NCI-H146 treated with DMSO at 0.1 percent for 48 hours (cell line): ENCODE measurements around the gene CEP95.

Experiments used
- DNase-seq: peaks from one replicate; lab custom pipeline; 2025; ENCODE audit not compliant: unreplicated experiment; lab: John Stamatoyannopoulos, UW

Gene CEP95

DNA sequence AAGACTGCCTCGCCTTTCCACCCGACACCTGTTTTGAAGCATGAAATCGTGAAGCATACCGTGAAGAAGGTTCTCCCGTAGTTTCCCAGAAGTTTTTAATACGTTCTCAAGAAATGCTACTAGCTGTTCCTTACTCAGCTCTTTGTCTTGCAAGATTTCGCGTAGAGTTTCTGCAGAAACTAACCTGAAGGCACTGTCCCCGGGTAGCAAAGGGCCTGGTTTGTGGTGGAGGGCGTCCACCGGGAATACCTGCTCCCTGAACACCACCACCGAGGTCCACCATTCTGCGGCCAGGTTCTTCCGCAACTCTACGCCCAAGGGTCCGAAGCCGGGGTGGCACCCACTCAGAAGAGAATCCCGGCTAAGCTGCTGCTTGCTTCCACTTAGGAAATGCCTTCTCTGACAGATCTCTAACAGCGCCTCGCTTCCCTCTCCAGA is 10.4 kb upstream of the CEP95 start:
- DNase-seq = no peak

DNA sequence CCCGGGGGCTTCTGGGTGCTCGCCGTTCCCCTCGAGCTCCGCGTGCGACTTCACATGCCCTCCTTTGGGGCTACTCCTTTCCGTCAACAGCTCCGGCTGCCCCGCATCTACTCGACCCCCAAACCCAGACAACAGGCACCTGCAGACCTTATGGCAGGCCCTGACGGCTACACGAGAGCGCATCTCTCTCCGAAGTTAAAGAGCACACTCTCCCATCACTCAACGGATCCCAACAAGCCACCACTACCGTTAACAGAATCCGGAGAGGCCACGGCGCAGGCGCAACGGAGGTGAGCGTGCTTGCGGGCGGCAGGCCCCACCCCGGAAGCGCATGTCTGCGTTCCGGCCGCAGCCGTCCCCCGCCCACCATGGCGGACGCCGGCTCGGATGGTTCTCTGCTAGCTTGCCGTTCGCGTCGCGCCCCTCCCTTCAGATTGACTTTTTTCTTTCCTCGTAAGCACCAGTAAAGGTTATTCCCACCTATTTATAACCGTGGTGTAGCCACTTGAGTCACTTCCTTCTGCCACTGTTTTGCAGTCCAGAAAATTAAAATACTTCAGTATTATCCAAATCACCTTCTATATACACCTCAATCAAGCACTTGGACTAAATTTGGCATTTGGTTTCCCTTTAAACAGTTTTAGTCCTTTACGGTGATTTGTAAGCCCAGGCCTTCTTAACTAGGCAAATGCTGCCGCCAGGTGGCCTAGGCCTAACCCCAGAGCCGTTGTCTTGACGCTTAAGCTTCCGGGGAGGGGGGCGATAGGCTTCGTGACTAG is 9.8 kb upstream of the CEP95 start, which contains the start of gene POLG2:
Gene POLG2 (minus strand): TSS at position 269 of the 779 bp plus-strand sequence. CDS start 86 bp downstream, at position 183.
- DNase-seq = peak; percentile 79

DNA sequence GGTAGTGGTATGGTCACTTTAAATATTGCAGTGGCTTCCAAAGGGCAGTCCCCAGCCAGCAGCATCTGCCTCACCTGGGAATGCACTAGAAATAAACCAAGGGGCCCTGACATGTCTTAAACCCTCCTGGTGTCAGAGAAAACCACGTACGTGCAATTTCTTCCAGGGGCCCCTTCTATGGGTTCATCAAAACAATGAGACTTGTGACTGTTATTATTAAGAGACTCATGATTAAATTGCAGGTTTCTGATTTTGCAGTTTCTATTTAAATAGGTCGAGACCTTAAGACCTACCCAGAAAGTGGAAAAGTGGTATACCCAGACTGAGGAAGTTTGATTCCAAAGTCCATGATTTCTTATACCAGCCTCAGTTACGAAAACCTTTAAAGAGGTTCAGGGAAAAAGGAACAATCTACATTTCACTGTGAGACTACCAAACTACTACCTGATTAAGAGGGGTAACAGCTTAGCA is 9.2 kb upstream of the CEP95 start:
- DNase-seq = no peak

DNA sequence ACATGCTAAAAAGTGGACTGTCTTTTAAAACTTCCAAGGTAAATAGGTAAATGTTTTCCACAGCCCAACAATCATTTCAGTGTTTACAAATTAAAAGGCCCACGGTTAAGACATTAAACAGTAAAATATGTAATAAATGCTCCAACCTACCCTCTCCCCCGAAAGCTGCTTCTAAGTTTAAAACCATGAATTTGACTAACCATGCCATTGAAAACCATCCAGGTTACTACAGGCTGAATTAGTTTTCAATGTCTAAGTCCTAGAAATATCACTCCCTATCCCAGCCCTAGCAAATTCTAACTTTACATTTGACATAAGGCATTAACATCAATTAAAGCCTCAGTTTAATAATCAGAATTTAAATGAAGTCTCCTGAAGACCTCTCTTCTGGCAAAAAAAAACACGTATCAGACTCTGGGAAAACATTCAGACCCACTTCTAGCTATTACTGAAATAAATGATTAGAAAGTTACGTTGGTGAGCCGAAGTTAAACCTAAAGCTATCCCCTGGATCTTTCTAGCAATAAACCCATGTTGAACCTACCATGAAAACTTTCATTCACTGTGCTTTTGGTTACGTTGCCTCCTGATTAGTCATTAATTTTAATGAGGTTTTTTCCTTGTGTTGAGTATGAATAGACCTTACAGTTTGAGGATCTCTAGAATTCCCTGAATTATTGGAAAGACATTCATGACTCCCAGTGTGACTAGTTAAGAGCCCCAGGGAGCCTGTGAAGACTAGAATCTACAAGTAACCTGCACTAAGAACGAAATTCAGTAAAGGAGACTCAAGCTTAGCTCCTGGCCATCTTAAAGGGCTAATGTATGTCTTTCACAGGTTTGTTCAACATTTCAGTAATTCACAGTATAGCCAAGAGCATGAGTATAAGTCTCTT is 8.2 kb upstream of the CEP95 start:
- no peak for DNase-seq

DNA sequence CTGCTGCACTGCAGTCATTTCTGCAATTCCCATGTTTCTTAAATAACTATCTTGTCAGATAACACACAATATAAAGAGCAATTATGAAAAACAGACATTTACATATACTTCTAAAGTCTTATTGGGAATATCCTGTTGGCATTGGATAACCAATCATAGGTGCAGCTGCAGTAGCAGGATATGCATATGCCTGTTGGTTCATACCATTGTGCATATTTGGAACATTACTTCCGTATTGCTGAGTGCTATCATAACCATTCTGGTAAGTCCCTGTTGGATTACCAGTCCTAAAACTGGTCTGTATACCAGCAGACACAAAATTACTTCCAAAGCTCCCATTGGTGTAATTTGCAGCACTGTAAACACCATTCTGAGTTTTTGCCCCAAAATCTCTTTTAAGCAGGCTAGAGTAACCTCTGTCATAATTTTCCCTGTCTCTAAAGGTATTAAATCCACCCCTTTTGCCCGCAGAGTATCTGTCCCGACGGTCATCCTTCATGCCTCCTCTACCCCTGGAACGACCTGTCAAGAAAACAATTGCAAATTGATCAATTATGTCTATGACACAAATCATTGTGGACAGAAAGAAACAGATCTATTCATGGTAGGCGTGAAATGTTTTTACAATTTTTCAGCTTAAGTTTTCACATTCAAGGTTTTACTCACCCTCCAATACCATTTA is 6.8 kb upstream of the CEP95 start:
- no peak for DNase-seq

DNA sequence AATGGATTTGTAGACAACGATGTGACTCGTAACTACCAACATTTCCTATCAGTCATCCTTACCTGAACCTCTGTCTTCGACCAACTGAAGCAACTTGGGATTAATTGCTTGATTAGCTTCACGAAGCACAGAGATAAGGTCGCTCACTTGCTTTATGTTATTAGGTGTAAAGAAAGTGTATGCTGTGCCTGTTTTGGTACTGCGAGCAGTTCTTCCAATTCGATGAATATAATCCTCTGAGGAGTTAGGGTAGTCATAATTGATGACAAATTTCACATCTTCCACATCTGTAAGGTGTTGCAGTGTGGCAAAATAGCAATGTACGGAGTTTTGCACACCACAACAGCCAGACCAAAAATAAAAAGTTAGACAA is 6.3 kb upstream of the CEP95 start:
- no peak for DNase-seq

DNA sequence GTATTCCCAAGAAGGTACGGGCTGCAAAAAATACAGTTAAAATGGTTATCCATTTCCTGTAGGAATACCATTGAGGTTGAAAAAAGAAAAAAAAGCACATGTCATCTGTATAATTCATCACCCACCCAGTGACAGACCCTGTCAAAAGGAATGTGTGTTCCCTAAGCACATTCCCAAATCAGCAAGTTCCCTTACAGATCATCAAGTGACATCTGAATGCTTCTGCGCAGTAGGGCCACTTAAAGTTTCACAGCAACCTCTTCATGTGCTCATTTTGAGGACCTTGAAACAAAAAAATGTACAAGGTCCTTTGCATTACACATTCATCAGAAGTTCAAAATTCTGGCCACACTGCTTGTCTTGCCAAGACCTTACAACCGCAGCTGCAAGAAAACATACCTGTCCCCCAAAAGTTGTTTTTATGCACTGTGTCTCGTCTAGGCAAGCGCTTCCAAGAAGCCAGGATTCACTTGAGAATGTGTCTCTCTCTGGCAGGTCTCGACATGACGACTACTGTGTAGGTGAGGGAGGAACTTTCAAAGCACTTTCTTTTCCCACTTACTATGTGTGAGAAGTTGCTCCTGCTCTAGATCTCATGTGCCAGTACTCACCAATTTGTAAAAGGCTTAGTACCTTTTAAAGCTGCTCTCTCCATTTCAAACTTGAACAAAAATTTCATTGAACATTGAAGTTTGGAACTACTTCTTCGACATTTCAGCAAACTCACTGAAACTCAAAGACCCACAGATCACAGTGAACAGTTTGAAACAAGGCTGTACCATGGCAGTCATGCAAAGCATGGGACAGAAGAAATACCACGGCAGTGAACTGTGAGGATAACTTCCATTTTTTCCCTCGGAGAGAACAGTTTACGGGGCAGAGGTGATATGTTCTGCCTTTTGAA is 5.7 kb upstream of the CEP95 start:
- DNase-seq = no peak

DNA sequence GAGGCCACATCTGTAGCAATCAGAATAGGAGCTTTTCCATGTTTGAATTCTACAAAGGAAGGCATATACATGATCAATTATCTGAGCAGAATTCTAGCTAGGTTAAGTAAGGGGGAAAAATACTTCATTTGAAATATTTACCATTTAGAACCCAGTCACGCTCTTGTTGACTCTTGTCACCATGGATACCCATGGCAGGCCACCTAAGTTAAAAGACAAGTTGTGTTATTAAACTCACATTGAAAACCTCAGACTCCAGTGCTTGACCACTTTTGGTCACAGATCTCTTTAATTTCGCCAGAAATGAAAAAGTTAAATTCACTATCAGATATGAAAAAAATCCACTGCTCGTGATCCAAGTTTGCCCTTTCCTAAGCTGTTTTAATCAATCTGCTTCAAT is 4.8 kb upstream of the CEP95 start:
- no peak for DNase-seq

DNA sequence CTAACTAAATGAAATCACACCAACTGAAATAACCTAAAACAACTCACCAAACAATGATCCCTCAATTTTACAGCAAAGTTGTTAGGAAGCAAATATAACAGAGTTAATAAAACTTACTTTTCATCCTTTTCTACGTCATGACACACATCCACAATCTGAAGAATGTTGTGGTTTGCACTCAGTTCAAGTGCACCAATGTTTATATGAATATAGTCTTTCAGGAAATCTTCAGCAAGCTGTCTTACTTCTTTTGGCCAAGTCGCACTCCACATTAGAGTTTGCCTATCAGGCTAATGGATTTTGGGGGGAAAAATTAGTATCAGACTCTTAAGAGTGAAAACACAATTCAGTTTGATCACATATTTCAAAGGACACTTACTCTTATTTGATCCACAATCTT is 4.0 kb upstream of the CEP95 start:
- DNase-seq = no peak

DNA sequence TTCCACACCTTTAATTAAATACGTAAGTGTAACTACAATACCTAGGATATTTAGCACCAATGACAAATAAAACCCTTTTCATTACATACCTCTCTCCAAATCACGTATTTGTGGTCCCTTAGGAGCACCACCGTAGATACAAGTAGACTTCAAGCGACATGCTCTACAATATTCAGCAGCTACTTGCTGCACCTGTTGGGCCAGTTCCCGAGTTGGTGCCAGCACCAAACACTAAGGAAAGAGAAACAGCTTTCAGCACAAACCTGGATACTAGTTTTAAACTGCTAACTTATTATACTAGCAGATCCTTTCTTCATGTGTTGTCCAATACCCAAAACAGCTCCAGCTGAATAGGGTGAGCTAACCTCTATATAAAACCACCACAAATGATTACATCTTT is 3.4 kb upstream of the CEP95 start:
- DNase-seq = no peak

DNA sequence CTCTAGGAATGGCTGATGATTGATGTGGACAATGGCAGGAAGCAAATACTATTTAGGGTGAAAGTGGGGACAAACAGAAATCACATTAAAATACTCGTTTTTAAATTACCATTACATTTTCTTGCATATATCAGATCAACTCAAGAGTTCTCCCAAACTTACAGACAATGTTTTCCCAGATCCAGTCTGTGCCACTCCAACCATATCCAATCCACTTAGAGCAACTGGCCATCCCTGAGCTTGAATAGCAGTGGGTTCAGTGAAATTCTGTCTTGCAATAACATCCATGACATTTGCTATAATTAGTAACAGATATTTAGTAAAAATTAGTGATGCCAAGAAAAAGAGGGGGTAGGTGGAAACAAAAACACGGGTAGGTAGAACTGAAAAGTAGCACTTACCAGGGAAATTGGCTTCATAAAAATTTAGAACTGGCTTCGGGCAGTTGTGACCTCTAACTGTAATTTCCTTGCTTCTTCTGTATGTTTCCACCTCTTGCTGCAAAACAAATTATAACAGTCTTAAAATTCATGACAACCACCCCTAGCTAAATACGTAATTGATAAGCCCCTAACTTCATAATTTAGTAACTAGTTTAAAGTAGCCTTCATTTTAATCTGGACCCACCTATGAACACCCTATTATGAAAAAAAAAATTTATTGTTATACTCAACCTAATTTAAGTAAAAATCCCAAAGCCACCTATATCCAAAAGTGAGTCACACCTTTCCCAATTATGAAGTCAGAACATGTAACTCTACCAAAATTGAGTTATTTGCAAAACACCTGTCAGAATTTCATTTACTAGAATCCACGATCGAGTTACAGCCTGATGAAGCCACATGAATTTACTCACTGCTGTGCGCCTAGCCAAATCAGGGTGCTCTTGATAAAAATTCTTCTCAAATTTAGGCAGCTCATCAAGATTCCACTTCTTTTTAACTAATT is 2.7 kb upstream of the CEP95 start:
- no peak for DNase-seq

DNA sequence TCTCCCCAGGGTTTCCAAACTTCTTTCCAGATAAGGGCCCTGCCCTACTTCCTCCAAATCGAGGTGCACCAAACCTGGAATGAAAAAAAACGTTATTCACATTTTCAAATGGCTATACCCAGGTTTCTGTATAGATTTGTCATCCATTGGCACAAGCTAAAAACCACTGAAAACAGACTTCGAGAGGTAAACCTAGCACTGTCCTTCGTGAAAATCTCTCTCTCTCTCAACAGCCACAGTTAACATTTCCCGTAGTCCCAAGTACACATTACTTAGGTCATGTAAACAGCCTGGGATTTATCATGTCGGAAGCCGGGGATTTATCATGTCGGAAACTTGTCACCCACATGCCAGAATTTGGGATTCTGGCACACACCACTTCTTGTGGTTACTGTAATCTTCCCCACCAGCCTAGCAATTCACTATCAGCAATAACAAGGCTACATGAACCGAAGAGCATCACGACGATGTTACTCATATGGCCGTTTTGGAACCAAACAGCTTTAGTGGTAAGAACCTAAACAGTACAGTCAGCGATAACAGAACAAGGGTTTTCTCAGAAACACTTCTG is 1.9 kb upstream of the CEP95 start:
- no peak for DNase-seq

DNA sequence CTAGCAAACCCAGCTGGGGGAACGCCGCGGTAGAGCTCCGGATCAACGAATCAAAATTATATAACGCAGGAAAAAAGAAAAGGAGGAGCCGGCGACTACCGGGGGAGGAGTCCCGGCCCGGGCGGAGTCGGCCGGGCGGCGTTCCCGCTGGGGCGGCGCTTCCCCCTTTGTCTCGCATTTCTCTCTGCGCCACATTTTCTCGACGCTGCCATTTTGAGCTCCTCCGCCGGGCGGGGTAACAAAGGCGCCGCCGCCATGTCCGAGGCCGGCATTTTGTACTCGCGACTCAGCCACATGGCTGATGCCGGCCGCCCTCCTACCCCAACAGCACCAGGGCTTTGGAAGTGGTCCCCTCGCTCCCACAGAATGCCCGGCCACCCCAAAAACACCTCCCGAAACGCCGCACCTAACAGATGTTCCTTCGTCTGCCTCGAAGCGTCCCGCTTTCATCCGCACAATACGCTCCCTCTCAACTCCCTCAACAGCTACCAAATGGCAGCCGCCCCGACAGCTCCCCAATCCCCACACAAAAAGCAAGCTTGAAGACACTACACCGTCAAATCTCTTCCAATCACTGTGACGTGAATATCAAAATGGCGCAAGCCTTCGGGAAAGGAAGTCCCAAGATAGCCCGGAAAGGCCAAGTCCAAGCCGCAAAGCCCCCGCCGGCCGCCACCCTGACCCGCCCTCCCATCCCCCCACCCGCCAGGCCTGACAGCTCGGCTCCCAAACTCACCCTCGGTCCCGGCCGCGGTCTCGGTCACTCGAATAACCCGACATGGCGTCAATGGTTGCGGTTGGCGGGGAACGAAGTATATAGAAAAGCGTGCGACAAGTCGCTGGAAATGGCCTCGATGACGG is 1.2 kb upstream of the CEP95 start:
- DNase-seq = peak; percentile 77

DNA sequence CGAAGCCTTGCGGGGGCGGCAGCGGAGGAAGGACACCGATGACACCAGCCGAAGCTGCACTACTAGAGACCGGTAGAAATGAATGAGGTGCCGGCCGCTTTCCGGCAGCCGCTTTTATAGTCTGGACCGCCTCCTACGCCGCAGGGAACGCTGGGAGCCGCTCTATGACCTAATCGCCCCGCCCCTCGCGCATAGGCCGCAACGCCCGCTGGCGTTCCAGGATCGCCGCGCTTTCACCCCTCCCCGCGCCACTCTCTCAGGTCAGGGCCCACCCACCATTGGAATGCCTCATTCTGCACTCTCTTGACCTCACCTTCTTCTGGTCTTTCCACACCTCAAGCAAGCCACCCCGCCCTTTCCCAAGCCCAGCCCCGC is 589 bp upstream of the CEP95 start, which contains the start of gene DDX5:
Gene DDX5 (minus strand): TSS at position 89 of the 375 bp plus-strand sequence. CDS start 170 bp downstream, outside the sequence.
- peak; percentile 93 for DNase-seq

DNA sequence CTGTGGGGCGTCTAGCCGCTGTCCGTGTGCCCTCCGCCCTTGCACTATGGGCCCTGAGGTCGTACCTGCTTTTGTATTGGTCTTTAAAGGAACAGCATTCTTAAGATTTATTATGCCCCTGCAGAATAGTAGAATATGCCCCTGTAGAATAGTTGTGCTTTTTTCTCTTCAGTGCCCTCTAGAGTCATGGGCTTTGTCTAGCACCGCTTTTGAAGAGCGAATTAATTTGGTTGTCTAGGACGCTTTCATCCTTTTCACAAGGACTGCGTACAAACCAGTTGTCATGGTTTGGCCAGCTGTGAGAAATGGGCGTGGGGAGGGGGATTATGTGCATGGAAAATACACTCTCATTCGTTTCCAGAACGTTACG is 621 bp downstream of the CEP95 start:
- DNase-seq = peak; percentile 71

DNA sequence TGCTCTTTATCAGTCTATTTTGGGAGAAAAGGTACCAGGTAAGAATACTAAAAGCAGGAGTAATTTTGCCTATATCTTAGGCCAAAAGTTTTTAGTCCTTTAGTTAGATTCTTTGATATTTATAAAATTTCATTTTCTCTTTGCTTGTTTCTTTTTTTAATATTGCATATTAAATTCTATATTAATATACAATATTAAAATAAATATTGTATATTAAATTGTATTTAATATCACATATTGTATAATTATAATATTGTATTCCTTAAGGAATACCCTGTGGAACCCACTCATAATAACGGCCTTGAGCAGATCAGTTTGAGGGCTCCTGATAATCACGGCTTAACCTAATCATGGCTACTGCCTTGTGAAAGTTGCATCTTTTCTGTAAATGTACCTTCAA is 1.9 kb downstream of the CEP95 start:
- no peak for DNase-seq

DNA sequence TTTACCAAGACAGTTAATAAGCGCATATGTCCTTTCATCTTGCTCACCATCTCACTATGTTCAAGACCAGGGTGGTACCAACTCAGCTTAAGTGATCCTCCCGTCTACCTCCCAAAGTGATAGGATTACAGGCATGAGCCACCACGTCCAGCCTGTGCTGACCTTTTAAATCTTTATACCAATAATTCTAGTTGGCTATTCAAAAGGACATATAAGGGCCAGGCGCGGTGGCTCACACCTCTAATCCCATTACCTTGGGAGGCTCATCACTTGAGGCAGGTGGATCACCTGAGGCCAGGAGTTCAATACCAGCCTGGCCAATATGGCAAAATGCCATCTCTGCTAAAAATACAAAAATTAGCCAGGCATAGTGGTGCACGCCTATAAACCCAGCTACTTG is 2.4 kb downstream of the CEP95 start:
- DNase-seq = no peak

DNA sequence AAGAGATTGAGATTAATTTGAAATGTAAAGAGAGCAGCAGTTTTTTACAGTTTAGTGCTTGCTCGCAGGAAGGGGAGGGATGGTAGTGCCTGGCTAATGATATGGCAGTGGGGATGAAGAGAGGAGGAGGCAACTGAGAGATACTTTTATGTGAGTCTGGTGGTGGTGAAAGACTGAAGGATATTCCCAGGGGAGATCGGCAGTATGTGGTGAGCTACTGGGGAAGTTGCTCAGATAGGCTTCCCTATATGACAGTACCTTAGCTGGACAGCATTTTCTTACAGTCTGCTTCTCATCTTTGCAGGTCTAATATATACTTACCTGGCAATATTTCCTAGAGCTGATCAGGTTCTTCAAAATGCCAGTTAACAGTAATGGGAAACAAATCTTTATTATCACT is 8.6 kb downstream of the CEP95 start:
- no peak for DNase-seq
